Endothelial cell of umbilical vein (primary cell): Measurements from ENCODE around the gene SLC23A2.

Experiments
- CTCF ChIP-seq, 2 donors: IDR thresholded peaks; 1 replicate in 1 of 2; 2 replicates in 1 of 2; pipeline ENCODE4 v1.5.1; 2011; ENCODE audit warnings: low read length in 2 of 2, mild to moderate bottlenecking in 2 of 2, moderate library complexity in 2 of 2, control low read depth in 1 of 2, inconsistent platforms in 1 of 2, low read depth in 1 of 2; ENCODE audit not compliant: insufficient read depth in 1 of 2; ENCODE audit errors: extremely low read depth in 1 of 2
- POLR2A ChIP-seq: IDR thresholded peaks from 2 replicates; pipeline ENCODE4 v1.6.1; 2012; ENCODE audit warnings: low read depth, mild to moderate bottlenecking, control low read depth, low read length

- TF ChIP-seq CTCF (IDR thresholded peaks at IDR 0.05; ENCODE audit: extremely low read depth in 1 of 2, insufficient read depth in 1 of 2, low read depth in 1 of 2, low read length in 2 of 2) (no peak), POLR2A (no peak)
These were observed 3.1 kb downstream of the SLC23A2 start for GRCh38 chr20:4998160-4998651.
